ENCODE results near the gene LDLRAD4. TPM values are rescaled to one million over a fixed set of nuclear protein-coding genes. Genes with fewer than 3 reads are reported as not detected.

The LDLRAD4 gene
- total RNA-seq, 1 donor, result 0.54 TPM

GRCh38 chr18:13493079-13493478 is 274.5 kb downstream of the LDLRAD4 start:
- DNase-seq (ENCODE audit: low read depth), result no peak
- no peak overlapping the region for H3K4me3 ChIP-seq (ENCODE audit: low read depth, low read length)
- TF ChIP-seq CTCF (IDR thresholded peaks at IDR 0.05; ENCODE audit: insufficient read depth, low read length), result no peak

- DNase-seq (ENCODE audit: low read depth), result no peak
- H3K4me3 ChIP-seq (ENCODE audit: low read depth, low read length), result no peak overlapping the region
- no peak for TF ChIP-seq CTCF (IDR thresholded peaks at IDR 0.05; ENCODE audit: insufficient read depth, low read length)
These were observed 275.2 kb downstream of the LDLRAD4 start for GRCh38 chr18:13493725-13494124.

- DNase-seq (ENCODE audit: low read depth), result no peak
- TF ChIP-seq CTCF (IDR thresholded peaks at IDR 0.05; ENCODE audit: insufficient read depth, low read length), result no peak
- H3K4me3 ChIP-seq (ENCODE audit: low read depth, low read length), result no peak overlapping the region
These were observed 276.4 kb downstream of the LDLRAD4 start for GRCh38 chr18:13494871-13495445.

GRCh38 chr18:13495961-13496360 is 277.4 kb downstream of the LDLRAD4 start:
- TF ChIP-seq CTCF (IDR thresholded peaks at IDR 0.05; ENCODE audit: insufficient read depth, low read length), result no peak
- DNase-seq (ENCODE audit: low read depth), result no peak
- no peak overlapping the region for H3K4me3 ChIP-seq (ENCODE audit: low read depth, low read length)

GRCh38 chr18:13496691-13497281 is 278.2 kb downstream of the LDLRAD4 start:
- no peak for DNase-seq (ENCODE audit: low read depth)
- H3K4me3 ChIP-seq (ENCODE audit: low read depth, low read length), result no peak overlapping the region
- no peak for TF ChIP-seq CTCF (IDR thresholded peaks at IDR 0.05; ENCODE audit: insufficient read depth, low read length)

GRCh38 chr18:13499803-13500202 is 281.2 kb downstream of the LDLRAD4 start:
- no peak for TF ChIP-seq CTCF (IDR thresholded peaks at IDR 0.05; ENCODE audit: insufficient read depth, low read length)
- H3K4me3 ChIP-seq (ENCODE audit: low read depth, low read length), result no peak overlapping the region
- DNase-seq (ENCODE audit: low read depth), result no peak
